GM12891 (cell line): ENCODE results near the gene FLACC1.

ENCODE experiments used
- POLR2A ChIP-seq: IDR thresholded peaks from 2 replicates; pipeline ENCODE4 v1.6.1; 2011; ENCODE audit warnings: low read depth, low read length, control low read depth
- POLR2AphosphoS5 ChIP-seq: IDR thresholded peaks from 2 replicates; pipeline ENCODE4 v1.6.1; 2011; ENCODE audit warnings: low read depth, low read length, control low read depth

DNA sequence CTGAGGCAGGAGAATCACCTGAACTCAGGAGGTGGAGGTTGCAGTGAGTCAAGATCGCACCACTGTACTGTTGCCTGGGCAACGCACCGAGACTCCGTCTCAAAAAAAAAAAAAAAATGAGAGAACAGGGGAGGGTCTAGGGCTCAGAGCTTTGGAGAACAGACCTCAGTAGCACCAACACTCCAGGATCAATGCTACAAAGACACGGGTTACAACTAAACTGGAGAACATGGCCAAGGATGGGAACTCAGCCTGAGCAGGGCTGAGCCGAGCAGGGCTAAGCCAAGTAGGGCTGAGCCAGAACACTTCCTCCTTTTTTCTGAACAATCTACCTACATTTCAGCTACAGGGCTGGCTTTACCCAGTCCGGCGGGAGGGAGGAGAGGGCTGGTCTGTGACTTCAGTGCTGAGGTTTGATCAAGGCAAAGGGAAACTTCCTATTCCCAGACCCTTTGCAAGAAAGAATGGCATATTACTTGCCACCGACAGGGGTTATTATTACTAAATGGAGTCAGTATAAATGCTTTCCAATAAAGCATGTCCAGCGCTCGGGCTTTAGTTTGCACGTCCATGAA is 99.7 kb downstream of the FLACC1 start:
- TF ChIP-seq POLR2A (peak; percentile 35; the same call in 1 of the 2 replicates), POLR2AphosphoS5 (peak; percentile 26; the same call in 1 of the 2 replicates)
